Pancreas (tissue), 10 donors: Measurements from ENCODE around the gene TBC1D14. TPM values are rescaled to one million over a fixed set of nuclear protein-coding genes. Genes with fewer than 3 reads are reported as not detected.

Experiments
- ATAC-seq, 4 donors: fragments of 200-7000 bp; cut with Tn5 transposase; one replicate each; pipeline versions ENCODE4 v1.8.0 to v1.9.1; 2020; ENCODE audit warnings: mild to moderate bottlenecking in 4 of 4, moderate library complexity in 4 of 4
- DNase-seq, 6 donors: peaks; one replicate each; pipeline ENCODE4 v3.0.0-alpha.2; 2020
- FAIRE-seq: peaks from 2 replicates; lab custom pipeline; 2012; peaks lifted over from hg19 to GRCh38; lab: Jason Lieb, UNC
- H3K27ac ChIP-seq, 4 donors: fragments of 200-600 bp; sonication (generic); 1 replicate in 3 of 4; 2 replicates in 1 of 4; pipeline versions ENCODE4 v1.5.0 to v1.8.0; 2020
- H3K27me3 ChIP-seq, 4 donors: fragments of 200-600 bp; one replicate each; pipeline ENCODE4 v1.8.0; 2021
- H3K36me3 ChIP-seq, 3 donors: fragments of 200-600 bp; sonication (generic) in 1 of 3; one replicate each; pipeline versions ENCODE4 v1.5.0 to v1.8.0; 2020 to 2021
- H3K4me1 ChIP-seq, 3 donors: fragments of 200-600 bp; one replicate each; pipeline ENCODE4 v1.8.0; 2021
- H3K4me3 ChIP-seq, 4 donors: fragments of 200-600 bp; sonication (generic) in 2 of 4; one replicate each; pipeline versions ENCODE4 v1.5.0 to v1.8.0; 2020 to 2021
- H3K9me3 ChIP-seq, 4 donors: fragments of 200-600 bp; one replicate each; pipeline ENCODE4 v1.8.0; 2021
- CTCF ChIP-seq, 4 donors: fragments of 200-600 bp; sonication (generic) in 3 of 4; IDR thresholded peaks; one replicate each; pipeline versions ENCODE4 v1.5.0 to v1.8.0; 2021; ENCODE audit warnings: antibody characterized with exemption in 4 of 4
- WGBS, 2 donors: extraction: QIAGEN DNeasy Blood & Tissue Kit; methylation state at CpG; one replicate each; pipeline ENCODE4 v1.1.7; 2013; 5-methylcytosine and 5-hydroxymethylcytosine counted together
- intact Hi-C, 3 donors: fragments of 100-400 bp; cut with DNase I; formaldehyde crosslinking; loops; one replicate each; pipeline versions ENCODE4 v1.11.1 to v1.14.2; 2022
- polyA plus RNA-seq, 2 donors: library from polyadenylated mRNA; stranded (reverse); fragments of 200-250 nt; gene quantifications; one replicate each; pipeline ENCODE4 v1.2.3, GENCODE V29; 2013
- total RNA-seq, 6 donors: library from RNA; stranded (reverse); fragmentation: NEBNext Ultra II Directional in 4 of 6; extraction: Animal tissue kit (Norgen Biotek cat#: 25700) in 4 of 6; gene quantifications; one replicate each; pipeline versions ENCODE4 v1.2.1 to v1.2.4, GENCODE V29; 2021 to 2023
- donor health status: healthy with polysubstance abuse.
- donor health status: DM: no; HTN: no; CAD: no; lungs with moderate emphysema.
- donor health status: DM: no; HTN: no; CAD: no.
- donor health status: control.
- donor health status: control.
- donor health status: Bipolar disorder and iron deficiency.
- donor health status: DM: yes; HTN: yes; CAD: no.
- donor health status: DM: no; HTN: no; CAD: no.
- donor health status: DM: no; HTN: no; CAD: no.
- donor health status: DM: yes; HTN: yes; CAD: no.

The TBC1D14 gene
- total and polyA plus RNA-seq, 8 donors, result 8.9 to 23.9 (median 14.8) TPM

DNA sequence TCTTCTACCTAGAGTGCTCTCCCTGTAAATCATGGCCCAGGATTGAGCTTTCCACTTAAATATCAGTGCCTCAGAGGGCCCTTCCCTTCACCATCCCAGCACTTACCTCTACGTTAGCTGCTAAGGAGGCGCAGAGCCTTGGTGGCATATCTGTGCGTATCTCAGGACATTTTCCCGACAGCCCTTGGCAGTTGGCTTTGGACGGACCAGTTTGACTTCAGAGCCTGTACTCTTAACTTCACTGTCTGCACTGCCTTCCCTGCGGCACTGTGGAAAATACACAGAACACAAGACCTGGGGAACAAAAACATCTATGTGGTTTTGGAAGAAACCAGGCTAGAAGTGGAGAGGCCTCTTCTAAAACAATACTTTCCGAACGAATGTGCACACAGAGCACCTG lies 135.9 kb downstream of the TBC1D14 start:
- peaks cover 28 to 42% (median 37%) of the 10 kb centered on the region in 3 donors for H3K4me1 ChIP-seq
- no peak overlapping the region for H3K27ac ChIP-seq
- peak overlapping the region in 2 of 4 donors; percentile 97 to 98 for H3K4me3 ChIP-seq
- ATAC-seq, result no peak
- no peaks in the 10 kb centered on the region for H3K36me3 ChIP-seq
- DNase-seq, result no peak
- 41 to 42% methylated on average over 8 of the region's 8 CpGs for WGBS, 2 donors
- intact Hi-C loops, result no loop called here
- FAIRE-seq, result no peak
- no peaks in the 10 kb centered on the region for H3K27me3 ChIP-seq
- no peak for TF ChIP-seq CTCF (IDR thresholded peaks at IDR 0.05)
- H3K9me3 ChIP-seq, result no peaks in the 10 kb centered on the region

GRCh38 chr4:7045961-7046921 lies 136.6 kb downstream of the TBC1D14 start:
- FAIRE-seq (no peak), ATAC-seq (no peak), DNase-seq (no peak)
- no peaks in the 10 kb centered on the region for H3K9me3 ChIP-seq
- no peak overlapping the region for H3K27ac ChIP-seq
- no peaks in the 10 kb centered on the region for H3K36me3 ChIP-seq
- H3K4me3 ChIP-seq, result no peak overlapping the region
- intact Hi-C loops, result no loop called here
- H3K4me1 ChIP-seq, result peaks cover 32 to 48% (median 41%) of the 10 kb centered on the region in 3 donors
- 60 to 80% methylated on average over 23 of the region's 23 CpGs for WGBS, 2 donors
- no peaks in the 10 kb centered on the region for H3K27me3 ChIP-seq
- TF ChIP-seq CTCF (IDR thresholded peaks at IDR 0.05), result no peak

DNA sequence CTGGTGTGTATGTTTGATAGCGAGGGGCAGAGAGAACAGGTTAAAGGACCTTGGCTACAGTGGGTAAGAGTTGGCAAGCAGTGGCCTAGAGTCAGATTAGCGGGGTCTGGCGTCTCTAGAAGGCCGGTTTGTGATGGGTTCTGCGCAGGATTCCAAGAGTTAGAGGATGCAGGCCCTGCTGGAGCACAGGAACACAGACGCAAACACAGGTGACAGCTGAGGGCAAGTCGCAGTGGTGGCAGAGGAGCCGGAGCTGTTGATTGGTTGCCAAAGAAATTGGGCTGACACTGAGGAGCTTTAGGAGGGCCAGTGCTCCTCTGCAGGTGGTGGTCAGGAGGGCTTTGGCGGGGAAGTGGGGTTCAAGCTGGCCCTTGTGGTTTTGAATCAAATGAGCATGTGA lies 137.3 kb downstream of the TBC1D14 start:
- peaks cover 33 to 48% (median 40%) of the 10 kb centered on the region in 3 donors for H3K4me1 ChIP-seq
- H3K36me3 ChIP-seq, result no peaks in the 10 kb centered on the region
- intact Hi-C loops, result no loop called here
- FAIRE-seq, result no peak
- no peak for DNase-seq
- no peak for TF ChIP-seq CTCF (IDR thresholded peaks at IDR 0.05)
- 71 to 84% methylated on average over 9 of the region's 9 CpGs for WGBS, 2 donors
- no peaks in the 10 kb centered on the region for H3K27me3 ChIP-seq
- ATAC-seq, result no peak
- no peak overlapping the region for H3K27ac ChIP-seq
- no peak overlapping the region for H3K4me3 ChIP-seq
- H3K9me3 ChIP-seq, result no peaks in the 10 kb centered on the region

- ATAC-seq (no peak), FAIRE-seq (no peak), DNase-seq (no peak)
- TF ChIP-seq CTCF (IDR thresholded peaks at IDR 0.05), result no peak
- 90 to 95% methylated on average over 12 of the region's 12 CpGs for WGBS, 2 donors
- Histone ChIP-seq H3K27me3 (no peaks in the 10 kb centered on the region), H3K36me3 (peaks cover 0 to 3% (median 0%) of the 10 kb centered on the region in 3 donors), H3K27ac (no peak overlapping the region), H3K4me1 (peaks cover 33 to 48% (median 38%) of the 10 kb centered on the region in 3 donors), H3K9me3 (no peaks in the 10 kb centered on the region), H3K4me3 (no peak overlapping the region)
- intact Hi-C loops, result no loop called here
These were observed 139.0 kb downstream of the TBC1D14 start for GRCh38 chr4:7048642-7049041.

DNA sequence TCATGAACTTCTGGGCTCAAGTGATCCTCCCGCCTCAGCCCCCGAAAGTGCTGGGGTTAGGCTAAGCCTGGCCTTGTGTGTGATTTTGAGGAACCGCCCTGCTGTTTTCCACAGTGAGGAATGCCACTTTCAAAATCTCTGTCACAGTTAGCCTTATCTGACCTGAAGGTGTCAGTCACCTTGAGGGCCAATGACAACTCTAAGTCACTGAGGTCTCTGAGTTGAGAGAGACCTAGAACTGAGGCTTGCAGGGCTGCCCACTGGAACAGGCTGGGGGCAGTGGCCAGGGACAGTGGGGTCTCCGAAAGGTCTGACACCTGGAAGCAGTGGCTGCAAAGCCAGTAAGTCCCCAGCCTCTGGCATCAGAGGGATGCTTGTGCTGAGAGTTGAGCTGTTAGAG lies 139.7 kb downstream of the TBC1D14 start:
- Histone ChIP-seq H3K27ac (no peak overlapping the region), H3K4me1 (peaks cover 33 to 48% (median 38%) of the 10 kb centered on the region in 3 donors), H3K4me3 (no peak overlapping the region), H3K9me3 (no peaks in the 10 kb centered on the region), H3K36me3 (peaks cover 0 to 10% (median 0%) of the 10 kb centered on the region in 3 donors), H3K27me3 (no peaks in the 10 kb centered on the region)
- ATAC-seq (no peak), DNase-seq (no peak), FAIRE-seq (no peak)
- intact Hi-C loops, result no loop called here
- WGBS, 2 donors, result 76 to 81% methylated on average over 4 of the region's 4 CpGs
- TF ChIP-seq CTCF (IDR thresholded peaks at IDR 0.05), result no peak
